ENCODE measurements around the gene NSUN3.

GRCh38 chr3:94117729-94118128 is 54.9 kb downstream of the NSUN3 start:
- no peak for TF ChIP-seq TAF1 (IDR thresholded peaks at IDR 0.05; ENCODE audit: borderline replicate concordance, low read depth, low read length)
- no peak for TF ChIP-seq CTCF (IDR thresholded peaks at IDR 0.05)
- TF ChIP-seq SIN3A (IDR thresholded peaks at IDR 0.05; ENCODE audit: borderline replicate concordance, low read depth, low read length), result no peak
- no peak for TF ChIP-seq MAX (IDR thresholded peaks at IDR 0.05; ENCODE audit: low read depth)
- no peak for TF ChIP-seq GABPA (IDR thresholded peaks at IDR 0.05; ENCODE audit: low read depth)
- TF ChIP-seq CHD2 (IDR thresholded peaks at IDR 0.05; ENCODE audit: low read length, partially characterized antibody), result no peak
- no peak for TF ChIP-seq MXI1 (IDR thresholded peaks at IDR 0.05; ENCODE audit: low read depth, low read length)
- TF ChIP-seq RXRA (IDR thresholded peaks at IDR 0.05; ENCODE audit: borderline replicate concordance, low read depth), result no peak
- TF ChIP-seq RCOR1 (IDR thresholded peaks at IDR 0.05; ENCODE audit: low read length), result no peak
